H9 (cell line): ENCODE data around the gene ITGB8. TPM values are rescaled to one million over a fixed set of nuclear protein-coding genes. Genes with fewer than 3 reads are reported as not detected.

ENCODE experiments used
- DNase-seq: peaks from one replicate; pipeline ENCODE4 v3.0.0-alpha.2; 2017
- H2AFZ ChIP-seq: one replicate; pipeline ENCODE4 v1.6.1; 2013; ENCODE audit warnings: mild to moderate bottlenecking, low read length, control low read depth, moderate library complexity
- H2AK5ac ChIP-seq: 2 replicates; pipeline ENCODE4 v1.6.1; 2013; ENCODE audit warnings: low read length, control low read depth, mixed read lengths; ENCODE audit not compliant: insufficient read length
- H2BK120ac ChIP-seq: one replicate; pipeline ENCODE4 v1.6.1; 2013; ENCODE audit warnings: low read depth, mild to moderate bottlenecking, low read length, control low read depth, inconsistent platforms; ENCODE audit not compliant: poor library complexity, severe bottlenecking
- H2BK12ac ChIP-seq: 2 replicates; pipeline ENCODE4 v1.6.1; 2013; ENCODE audit warnings: low read length, control low read depth, mixed read lengths, low read depth; ENCODE audit not compliant: insufficient read length
- H2BK15ac ChIP-seq: 2 replicates; pipeline ENCODE4 v1.6.1; 2013; ENCODE audit warnings: low read depth, low read length, control low read depth
- H2BK20ac ChIP-seq: one replicate; pipeline ENCODE4 v1.6.1; 2013; ENCODE audit warnings: low read depth, mild to moderate bottlenecking, low read length, control low read depth, inconsistent platforms; ENCODE audit not compliant: poor library complexity, severe bottlenecking
- H2BK5ac ChIP-seq: 2 replicates; pipeline ENCODE4 v1.6.1; 2013; ENCODE audit warnings: low read length, control low read depth, mixed read lengths; ENCODE audit not compliant: insufficient read length
- H3K14ac ChIP-seq: 2 replicates; pipeline ENCODE4 v1.6.1; 2013; ENCODE audit warnings: low read length, control low read depth; ENCODE audit not compliant: insufficient read depth
- H3K18ac ChIP-seq: 2 replicates; pipeline ENCODE4 v1.6.1; 2013; ENCODE audit warnings: low read depth, mild to moderate bottlenecking, mixed read lengths, low read length, control low read depth; ENCODE audit not compliant: insufficient read length
- H3K23ac ChIP-seq: 2 replicates; pipeline ENCODE4 v1.6.1; 2013; ENCODE audit warnings: low read length, control low read depth, mixed read lengths, low read depth; ENCODE audit not compliant: insufficient read length
- H3K23me2 ChIP-seq: 2 replicates; pipeline ENCODE4 v1.6.1; 2013; ENCODE audit warnings: low read depth, mild to moderate bottlenecking, mixed read lengths, low read length, control low read depth; ENCODE audit not compliant: insufficient read length, poor library complexity, severe bottlenecking
- H3K27ac ChIP-seq: 2 replicates; pipeline ENCODE4 v1.5.1; 2013; ENCODE audit warnings: low read length, control low read depth, mixed read lengths, low read depth; ENCODE audit not compliant: insufficient read length
- H3K27me3 ChIP-seq: 2 replicates; pipeline ENCODE4 v1.6.1; 2013; ENCODE audit warnings: low read length, control low read depth, inconsistent platforms; ENCODE audit not compliant: insufficient read depth
- H3K4ac ChIP-seq: 2 replicates; pipeline ENCODE4 v1.6.1; 2013; ENCODE audit warnings: low read depth, mild to moderate bottlenecking, control low read depth, inconsistent platforms, low read length, moderate library complexity
- H3K4me1 ChIP-seq: 2 replicates; pipeline ENCODE4 v1.6.1; 2013; ENCODE audit warnings: low read length, control low read depth, inconsistent platforms; ENCODE audit not compliant: insufficient read depth
- H3K4me2 ChIP-seq: 2 replicates; pipeline ENCODE4 v1.6.1; 2013; ENCODE audit warnings: low read length, control low read depth, mixed read lengths; ENCODE audit not compliant: insufficient read length, insufficient read depth
- H3K56ac ChIP-seq: 2 replicates; pipeline ENCODE4 v1.6.1; 2013; ENCODE audit warnings: low read depth, mild to moderate bottlenecking, mixed read lengths, low read length, control low read depth; ENCODE audit not compliant: insufficient read length
- H3K79me1 ChIP-seq: 2 replicates; pipeline ENCODE4 v1.6.1; 2013; ENCODE audit warnings: low read depth, mild to moderate bottlenecking, moderate library complexity, low read length, control low read depth, inconsistent platforms; ENCODE audit not compliant: insufficient read depth, poor library complexity, severe bottlenecking
- H3K79me2 ChIP-seq: 2 replicates; pipeline ENCODE4 v1.6.1; 2013; ENCODE audit warnings: low read length, control low read depth, inconsistent platforms; ENCODE audit not compliant: insufficient read depth
- H3K9ac ChIP-seq: 2 replicates; pipeline ENCODE4 v1.6.1; 2013; ENCODE audit warnings: low read length, control low read depth, mixed read lengths; ENCODE audit not compliant: insufficient read length; ENCODE audit errors: extremely low read depth
- H3K9me3 ChIP-seq: one replicate; pipeline ENCODE4 v1.6.1; 2013; ENCODE audit warnings: low read depth, low read length, inconsistent platforms; ENCODE audit not compliant: control insufficient read depth
- H3T11ph ChIP-seq: one replicate; pipeline ENCODE4 v1.6.1; 2013; ENCODE audit warnings: mild to moderate bottlenecking, low read length, control low read depth, inconsistent platforms
- H4K20me1 ChIP-seq: one replicate; pipeline ENCODE4 v1.6.1; 2013; ENCODE audit not compliant: control insufficient read depth, insufficient read length, insufficient read depth
- H4K5ac ChIP-seq: 2 replicates; pipeline ENCODE4 v1.6.1; 2013; ENCODE audit warnings: low read depth, mild to moderate bottlenecking, mixed read lengths, low read length, control low read depth; ENCODE audit not compliant: insufficient read length
- H4K8ac ChIP-seq: replicated peaks from 2 replicates; pipeline ENCODE4 v1.6.1; 2013; ENCODE audit warnings: low read length, control low read depth, mixed read lengths, low read depth; ENCODE audit not compliant: insufficient read length
- H4K91ac ChIP-seq: 2 replicates; pipeline ENCODE4 v1.6.1; 2013; ENCODE audit warnings: low read depth, mild to moderate bottlenecking, moderate library complexity, mixed read lengths, low read length, control low read depth; ENCODE audit not compliant: insufficient read length
- H3K27ac Mint-ChIP-seq, 3 experiments: 2 replicates in 2 of 3; 3 replicates in 1 of 3; pipeline ENCODE4 v1.8.0; 2020 to 2021; ENCODE audit warnings: mixed read lengths in 3 of 3, mild to moderate bottlenecking in 1 of 3, moderate library complexity in 1 of 3
- H3K27me3 Mint-ChIP-seq: 2 replicates; pipeline ENCODE4 v1.8.0; 2021; ENCODE audit warnings: low read depth, mild to moderate bottlenecking, moderate library complexity, mixed read lengths
- H3K36me3 Mint-ChIP-seq, 3 experiments: 2 replicates in 2 of 3; 3 replicates in 1 of 3; pipeline ENCODE4 v1.8.0; 2020 to 2021; ENCODE audit warnings: low read depth in 3 of 3, mixed read lengths in 3 of 3; ENCODE audit not compliant: insufficient read depth in 1 of 3
- H3K4me1 Mint-ChIP-seq, 2 experiments: 2 replicates each; pipeline ENCODE4 v1.8.0; 2020; ENCODE audit warnings: mixed read lengths in 2 of 2
- H3K4me3 Mint-ChIP-seq, 2 experiments: 2 replicates in 1 of 2; 3 replicates in 1 of 2; pipeline ENCODE4 v1.8.0; 2020 to 2021; ENCODE audit warnings: mild to moderate bottlenecking in 2 of 2, mixed read lengths in 2 of 2, moderate library complexity in 1 of 2
- H3K9me3 Mint-ChIP-seq, 2 experiments: 2 replicates in 1 of 2; 3 replicates in 1 of 2; pipeline ENCODE4 v1.8.0; 2020; ENCODE audit warnings: mild to moderate bottlenecking in 2 of 2, mixed read lengths in 2 of 2, moderate library complexity in 1 of 2
- CTCF ChIP-seq: fragments of 200-600 bp; sonication (generic); conservative IDR thresholded peaks from 3 replicates; pipeline ENCODE4 v1.8.0; 2021; ENCODE audit warnings: antibody characterized with exemption, mild to moderate bottlenecking
- WGBS: extraction: QIAGEN DNeasy Blood & Tissue Kit; methylation state at CpG from one replicate; pipeline ENCODE4 v1.1.7; 2013; ENCODE audit warnings: missing lambda C conversion rate, low lambda C conversion rate, mixed read lengths; ENCODE audit not compliant: insufficient read length; ENCODE audit errors: extremely low coverage; 5-methylcytosine and 5-hydroxymethylcytosine counted together
- total RNA-seq: library from RNA; stranded (reverse); gene quantifications from 2 replicates; pipeline ENCODE4 v1.2.1, GENCODE V29; 2021

ITGB8 gene
- total RNA-seq, 1 experiment from 2014 or later: 7.6 TPM

- Histone ChIP-seq H3K4me2 (no peak overlapping the region), H3K27ac (no peak overlapping the region), H2AK5ac (no peak overlapping the region), H3K23me2 (no peaks in the 10 kb centered on the region), H3K18ac (no peak overlapping the region), H3K79me2 (no peaks in the 10 kb centered on the region), H2BK15ac (no peak overlapping the region), H4K5ac (no peak overlapping the region), H2AFZ (no peak overlapping the region), H3K23ac (no peak overlapping the region), H2BK5ac (no peak overlapping the region), H3K79me1 (no peaks in the 10 kb centered on the region), H4K20me1 (no peaks in the 10 kb centered on the region), H2BK20ac (no peak overlapping the region), H3K9me3 (no peaks in the 10 kb centered on the region), H2BK120ac (no peak overlapping the region), H4K91ac (no peak overlapping the region), H3K4ac (no peak overlapping the region), H3K9ac (no peak overlapping the region), H3K27me3 (no peaks in the 10 kb centered on the region), H4K8ac (no peak overlapping the region), H3T11ph (no peak overlapping the region), H2BK12ac (no peak overlapping the region), H3K14ac (no peak overlapping the region), H3K4me1 (no peaks in the 10 kb centered on the region), H3K56ac (no peak overlapping the region)
- Mint-ChIP-seq H3K27me3 (no peaks in the 10 kb centered on the region), H3K36me3 (peaks cover 3 to 8% (median 4%) of the 10 kb centered on the region in 3 experiments; a peak in 5 of 7 replicates), H3K27ac (no peak overlapping the region), H3K4me1 (peaks cover 4 to 5% of the 10 kb centered on the region in 2 experiments; a peak in 3 of 4 replicates), H3K9me3 (no peaks in the 10 kb centered on the region), H3K4me3 (no peak overlapping the region)
- WGBS: no CpG with 5 or more reads among the region's 4 CpGs
- no peak for DNase-seq
- TF ChIP-seq CTCF: no peak
Measured at GRCh38 chr7:20364571-20365196, 34.0 kb downstream of the ITGB8 start.
